GM19239 (cell line): Measurements from ENCODE around the gene PPIL3.
A peak's percentile ranks its signal among the peaks of the same experiment; 100 is the strongest.
"Not testable (repeated sequence)": the region's sequence is repeated elsewhere in the genome, so short reads cannot be mapped to it uniquely, and the experiment has no call there.

Source experiments
- DNase-seq: peaks from one replicate; pipeline ENCODE4 v3.0.0; 2011; ENCODE audit warnings: low spot score; ENCODE audit not compliant: insufficient read length
- FAIRE-seq: peaks from 2 replicates; lab custom pipeline; 2011; peaks lifted over from hg19 to GRCh38; lab: Jason Lieb, UNC

The PPIL3 gene

DNA sequence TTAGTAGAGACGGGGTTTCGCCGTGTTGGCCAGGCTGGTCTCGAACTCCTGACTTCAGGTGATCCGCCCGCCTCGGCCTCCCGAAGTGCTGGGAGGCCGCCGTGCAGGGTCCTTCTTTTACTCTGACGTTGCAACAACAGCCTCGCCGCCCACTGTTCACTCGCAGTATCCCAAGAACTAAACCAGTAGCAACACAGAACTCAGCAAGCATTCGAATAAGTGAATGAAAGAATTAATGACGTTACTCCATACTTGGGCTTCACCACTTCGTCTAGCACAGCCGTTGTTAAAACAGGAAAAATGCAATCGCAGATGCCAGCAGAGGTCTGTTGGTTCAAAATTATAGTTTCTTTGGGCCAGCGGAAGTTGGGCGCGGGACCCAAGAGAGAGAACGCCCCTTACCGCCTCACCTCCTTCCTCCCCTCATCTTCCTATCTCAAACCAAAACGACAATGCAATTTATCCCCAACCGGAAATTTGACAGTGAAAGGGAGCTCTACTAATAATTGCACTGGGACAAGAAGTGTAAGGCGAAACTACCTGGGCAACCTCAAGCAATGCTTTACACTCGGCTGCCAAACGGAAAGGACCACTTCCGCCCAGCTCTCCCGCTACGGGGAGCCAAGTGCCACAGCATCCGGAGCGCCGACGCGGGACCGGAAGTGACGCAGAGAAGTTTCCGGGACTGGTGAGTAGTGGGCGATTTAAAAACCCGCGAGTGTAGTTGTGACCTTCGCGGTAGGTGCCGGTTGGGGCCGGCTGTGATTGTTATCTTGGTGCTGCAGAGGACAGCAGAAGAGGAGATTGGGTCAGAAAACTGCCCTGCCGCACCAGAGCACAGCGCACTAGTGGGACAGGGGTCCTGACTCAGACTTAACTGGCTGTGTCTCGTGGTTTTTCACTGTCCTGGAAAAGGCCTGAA is at the start of gene PPIL3, which contains the start of gene NIF3L1:
Gene PPIL3 (minus strand): TSS at position 374 of the 922 bp plus-strand sequence. CDS start 1,462 bp downstream, outside the sequence.
Gene NIF3L1 (plus strand): TSS at position 668 of the 922 bp plus-strand sequence. CDS start 2,573 bp downstream, outside the sequence.
- FAIRE-seq (peak; percentile 97), DNase-seq (peak; percentile 61)

DNA sequence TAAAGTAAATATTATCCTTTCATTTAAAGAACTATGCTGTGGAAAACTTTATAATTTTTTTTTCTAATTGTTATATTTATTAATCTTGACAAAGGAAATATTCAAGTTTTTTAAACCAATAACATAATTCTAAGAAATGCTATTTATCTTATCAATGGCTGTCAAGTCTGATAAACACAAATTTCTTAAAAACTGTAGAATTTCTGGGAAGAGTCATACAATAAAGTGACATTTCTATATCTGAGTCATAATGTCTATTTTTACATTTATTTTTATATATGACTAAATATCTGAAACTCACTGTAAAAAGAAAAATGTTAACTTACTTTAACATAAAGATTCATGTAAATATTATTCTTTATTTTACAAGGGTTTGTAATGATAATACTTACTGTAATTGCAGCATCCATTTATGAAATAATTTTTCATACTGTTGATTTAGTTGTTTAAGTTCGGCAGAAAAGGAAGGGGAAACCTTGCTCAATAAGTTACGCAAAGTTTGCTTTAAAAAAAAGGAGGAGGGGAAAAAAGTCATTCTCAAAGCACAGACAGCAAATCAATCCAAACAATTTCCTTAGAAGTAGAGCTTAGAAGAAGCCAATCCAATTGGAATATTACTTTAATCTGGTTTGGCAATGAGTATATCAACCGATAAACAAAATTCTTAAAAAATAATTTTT is 42.2 kb upstream of the PPIL3 start:
- FAIRE-seq, result no peak

DNA sequence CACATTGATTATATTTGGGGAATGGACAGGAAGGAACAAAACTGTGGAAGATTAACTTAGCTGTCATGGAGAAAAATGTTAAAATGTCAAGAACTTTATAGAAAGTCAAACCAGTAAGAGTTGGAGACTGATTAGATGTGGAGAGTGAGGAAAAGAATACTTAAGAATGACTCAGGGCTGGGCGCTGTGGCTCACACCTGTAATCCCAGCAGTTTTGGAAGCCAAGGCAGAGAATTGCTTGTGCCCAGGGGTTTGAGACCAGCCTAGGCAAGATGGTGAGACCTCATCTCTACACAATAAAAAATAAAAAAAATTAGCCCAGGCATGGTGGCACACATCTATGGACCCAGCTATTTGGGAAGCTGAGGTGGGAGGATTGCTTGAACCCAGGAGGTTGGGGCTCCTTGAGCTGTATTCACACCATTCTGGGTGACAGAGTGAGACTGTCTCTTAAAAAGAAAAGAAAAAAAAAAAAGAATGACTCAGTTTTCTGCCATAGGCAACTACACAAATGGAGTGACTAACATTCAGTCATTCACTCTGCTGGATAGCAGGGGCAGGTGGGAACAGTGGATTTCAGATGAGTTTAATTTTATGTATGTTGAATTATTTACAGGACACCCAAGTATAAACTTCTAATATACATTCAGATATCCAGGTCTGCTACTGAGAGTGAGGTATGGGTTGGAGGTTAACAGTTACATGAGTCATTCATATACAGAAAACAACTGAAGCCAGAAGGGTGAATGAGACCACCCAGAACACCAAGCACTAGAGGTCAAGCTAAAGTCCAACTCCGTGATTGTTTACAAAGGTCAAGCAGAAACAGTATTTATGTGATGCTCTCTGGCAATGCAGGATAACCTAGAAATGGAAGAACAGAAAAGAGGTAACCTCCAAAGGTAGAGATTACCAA is 40.7 kb upstream of the PPIL3 start:
- DNase-seq (no peak), FAIRE-seq (peak; percentile 11)

More for the DNA sequence above, 42.2 kb upstream of the PPIL3 start:
- DNase-seq, result no peak

DNA sequence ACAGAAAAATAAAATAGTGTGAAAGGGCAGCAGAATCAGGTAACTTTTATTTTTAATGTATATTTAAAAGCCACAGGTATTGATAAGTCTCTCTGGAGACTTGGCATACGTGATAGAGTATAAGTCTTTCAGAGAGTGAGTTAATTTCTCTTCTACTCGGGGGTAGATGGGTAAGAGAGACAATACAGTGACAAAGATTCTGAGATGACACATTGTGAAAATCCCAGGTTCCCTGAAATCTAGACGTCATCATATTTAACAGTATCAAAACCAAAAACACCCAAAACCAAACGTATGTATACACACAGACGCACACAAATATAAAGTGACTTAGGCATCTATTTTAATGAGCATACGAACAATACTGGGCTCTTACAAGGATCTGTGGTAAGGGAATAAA is 33.6 kb upstream of the PPIL3 start:
- no peak for DNase-seq
- FAIRE-seq, result peak; percentile 69

GRCh38 chr2:200913654-200914053 is 24.8 kb upstream of the PPIL3 start:
- DNase-seq (no peak), FAIRE-seq (no peak)

DNA sequence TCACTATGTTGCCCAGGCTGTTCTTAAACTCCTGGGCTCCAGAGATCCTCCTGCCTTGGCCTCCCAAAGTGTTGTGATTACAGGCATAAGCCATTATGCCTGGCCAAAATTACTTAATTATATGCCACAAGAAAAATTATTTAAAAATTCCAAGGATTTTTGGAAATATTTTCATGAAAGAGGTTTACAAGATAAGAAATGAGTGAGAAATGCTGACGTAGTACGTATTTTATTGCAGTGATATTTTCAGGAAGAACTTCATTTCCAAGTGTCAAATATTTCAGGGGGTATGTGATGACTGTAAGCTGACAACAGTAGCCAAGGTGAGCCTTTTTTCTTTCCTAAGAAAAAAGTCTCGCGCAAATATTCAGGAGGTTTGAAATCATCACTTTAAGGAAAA is 21.1 kb upstream of the PPIL3 start:
- FAIRE-seq, result no peak
- no peak for DNase-seq

GRCh38 chr2:200905618-200906296 is 16.9 kb upstream of the PPIL3 start:
- DNase-seq (no peak), FAIRE-seq (peak; percentile 81)

- DNase-seq, result peak; percentile 72
- peak; percentile 99 for FAIRE-seq
Observed at GRCh38 chr2:200901459-200902072, 12.7 kb upstream of the PPIL3 start.

DNA sequence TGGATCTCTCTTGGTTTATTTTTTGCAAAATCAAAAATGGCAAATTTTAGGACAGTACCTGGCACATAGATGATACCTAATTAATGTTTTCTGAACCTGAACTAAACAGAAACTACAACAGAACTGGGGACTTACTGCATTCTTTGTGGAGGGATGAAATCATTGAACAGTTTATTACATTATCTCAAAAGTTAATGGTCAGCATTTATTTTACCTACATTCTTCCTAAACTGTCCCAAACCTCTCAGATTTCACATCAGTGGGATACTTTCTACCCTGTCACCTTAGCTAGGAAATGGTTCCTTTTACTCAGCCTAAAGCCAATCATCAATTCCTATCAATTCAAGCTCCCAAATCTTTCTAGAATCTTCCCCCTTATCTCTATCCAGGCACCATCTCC is 10.6 kb upstream of the PPIL3 start:
- FAIRE-seq, result no peak
- no peak for DNase-seq

- not testable (repeated sequence) for DNase-seq, FAIRE-seq
Observed at GRCh38 chr2:200881715-200882249, 7.1 kb downstream of the PPIL3 start.

DNA sequence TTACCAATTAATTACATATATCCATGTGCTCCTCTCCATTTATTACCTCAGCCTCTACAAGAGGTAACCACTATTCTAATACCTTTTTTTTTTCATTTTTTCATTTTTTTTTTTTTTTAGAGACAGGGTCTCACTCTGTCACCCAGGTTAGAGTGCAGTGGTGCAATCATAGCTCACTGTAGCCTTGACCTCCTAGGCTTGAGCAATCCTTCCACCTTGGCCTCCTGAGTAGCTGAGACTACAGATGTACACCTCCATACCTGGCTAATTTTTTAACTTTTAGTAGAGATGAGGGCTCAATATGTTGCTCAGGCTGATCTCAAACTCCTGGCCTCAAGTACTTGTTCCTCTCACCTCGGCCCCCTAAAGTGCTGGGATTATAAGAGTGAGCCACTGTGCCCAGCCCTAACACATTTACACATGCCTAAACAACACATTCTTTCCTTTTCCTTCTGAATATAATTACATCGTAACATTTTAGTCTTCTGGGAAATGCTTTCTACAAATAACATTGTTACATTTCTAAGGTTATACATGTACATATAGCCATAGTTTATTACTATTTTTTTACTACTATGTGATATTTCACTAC is 10.5 kb downstream of the PPIL3 start:
- DNase-seq (no peak), FAIRE-seq (no peak)

DNA sequence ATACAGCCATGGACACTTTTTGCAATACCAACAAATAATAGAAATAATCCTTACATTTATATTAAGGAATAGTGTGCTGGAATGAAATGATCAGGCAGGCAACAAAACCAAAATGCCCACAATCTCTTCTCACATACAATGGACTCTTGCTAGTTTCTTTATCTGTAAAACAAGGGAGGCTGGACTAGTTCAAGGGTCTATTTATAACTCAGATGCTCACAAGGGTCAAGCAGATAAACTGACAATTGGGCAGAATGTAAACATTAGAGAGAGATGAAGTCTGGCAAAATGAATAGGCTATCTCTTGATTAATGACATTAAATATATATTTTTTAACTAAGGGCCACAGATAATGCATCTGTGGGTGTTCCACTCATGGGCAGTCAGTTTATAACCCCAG is 11.4 kb downstream of the PPIL3 start:
- no peak for DNase-seq
- no peak for FAIRE-seq

DNA sequence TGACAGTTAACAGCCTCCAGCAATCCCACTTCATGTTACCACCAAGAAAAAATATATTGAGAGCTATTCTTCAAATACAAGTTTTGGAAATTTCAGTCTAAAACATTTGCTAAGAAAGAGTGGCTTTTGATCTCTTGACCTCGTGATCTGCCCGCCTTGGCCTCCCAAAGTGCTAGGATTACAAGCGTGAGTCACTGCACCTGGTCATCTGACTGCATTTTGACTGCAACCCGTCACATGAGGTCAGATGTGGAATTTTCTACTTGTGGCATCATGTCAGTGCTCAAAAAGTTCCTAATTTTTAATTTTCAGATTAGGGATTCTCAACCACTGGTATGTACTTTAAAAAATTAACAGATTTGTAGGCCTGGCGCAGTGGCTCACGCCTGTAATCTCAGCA is 15.3 kb downstream of the PPIL3 start:
- no peak for DNase-seq

DNA sequence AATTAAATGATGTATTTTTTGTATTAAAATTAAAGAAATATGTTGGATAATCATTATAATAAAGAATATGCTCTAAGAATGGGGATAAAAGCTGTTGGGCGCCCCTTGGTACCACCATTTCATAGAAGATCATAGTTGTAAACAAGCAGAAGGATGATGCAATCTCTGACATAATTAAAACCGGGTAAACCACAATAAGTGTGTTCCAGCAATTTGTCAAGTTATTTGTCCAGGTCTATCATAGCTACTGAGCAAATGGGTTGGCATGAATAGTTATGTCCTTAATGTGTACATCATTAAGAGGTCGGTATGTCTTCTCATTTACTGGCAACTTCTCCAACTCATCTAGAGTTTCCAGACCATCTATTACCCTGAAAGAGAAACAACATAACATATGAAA is 17.7 kb downstream of the PPIL3 start:
- FAIRE-seq (no peak), DNase-seq (no peak)

More for the DNA sequence above, 15.3 kb downstream of the PPIL3 start:
- FAIRE-seq, result no peak

GRCh38 chr2:200869014-200869413 is 19.9 kb downstream of the PPIL3 start:
- no peak for FAIRE-seq
- no peak for DNase-seq

- DNase-seq (peak; percentile 81), FAIRE-seq (peak; percentile 95)
Observed at GRCh38 chr2:200864176-200865034, 24.5 kb downstream of the PPIL3 start, which contains the start of gene CLK1. CLK1 (minus strand) TSS chr2:200864658; CDS start chr2:200861862, 2,796 bp downstream.

- DNase-seq, result no peak
- FAIRE-seq, result peak; percentile 44
Observed at GRCh38 chr2:200863782-200864175, 25.1 kb downstream of the PPIL3 start.
